ENCODE results near the gene HS3ST4.

Gene HS3ST4

GRCh38 chr16:25707553-25707952, 15.8 kb downstream of the HS3ST4 start:
- no peak overlapping the region for H3K4me3 ChIP-seq (ENCODE audit: low read depth, low read length)
- in situ Hi-C loops (cut with HindIII; ENCODE audit: low sequenced_read_pairs): no loop called here
- TF ChIP-seq CTCF (IDR thresholded peaks at IDR 0.05; ENCODE audit: low read depth, low read length, missing control alignments): no peak
- no peak for DNase-seq (ENCODE audit: low read depth)

- H3K4me3 ChIP-seq (ENCODE audit: low read depth, low read length): no peak overlapping the region
- in situ Hi-C loops (cut with HindIII; ENCODE audit: low sequenced_read_pairs): no loop called here
- DNase-seq (ENCODE audit: low read depth): no peak
- TF ChIP-seq CTCF (IDR thresholded peaks at IDR 0.05; ENCODE audit: low read depth, low read length, missing control alignments): no peak
Measured at GRCh38 chr16:25707982-25708583, 16.3 kb downstream of the HS3ST4 start.

- DNase-seq (ENCODE audit: low read depth): no peak
- no peak overlapping the region for H3K4me3 ChIP-seq (ENCODE audit: low read depth, low read length)
- in situ Hi-C loops (cut with HindIII; ENCODE audit: low sequenced_read_pairs): no loop called here
- no peak for TF ChIP-seq CTCF (IDR thresholded peaks at IDR 0.05; ENCODE audit: low read depth, low read length, missing control alignments)
Measured at GRCh38 chr16:25709213-25709612, 17.5 kb downstream of the HS3ST4 start.

- in situ Hi-C loops (cut with HindIII; ENCODE audit: low sequenced_read_pairs): no loop called here
- TF ChIP-seq CTCF (IDR thresholded peaks at IDR 0.05; ENCODE audit: low read depth, low read length, missing control alignments): no peak
- DNase-seq (ENCODE audit: low read depth): no peak
- no peak overlapping the region for H3K4me3 ChIP-seq (ENCODE audit: low read depth, low read length)
Measured at GRCh38 chr16:25713785-25714570, 22.2 kb downstream of the HS3ST4 start.

GRCh38 chr16:25716186-25716585, 24.4 kb downstream of the HS3ST4 start:
- in situ Hi-C loops (cut with HindIII; ENCODE audit: low sequenced_read_pairs): no loop called here
- no peak overlapping the region for H3K4me3 ChIP-seq (ENCODE audit: low read depth, low read length)
- DNase-seq (ENCODE audit: low read depth): no peak
- no peak for TF ChIP-seq CTCF (IDR thresholded peaks at IDR 0.05; ENCODE audit: low read depth, low read length, missing control alignments)

GRCh38 chr16:25721439-25721838, 29.7 kb downstream of the HS3ST4 start:
- no peak overlapping the region for H3K4me3 ChIP-seq (ENCODE audit: low read depth, low read length)
- in situ Hi-C loops (cut with HindIII; ENCODE audit: low sequenced_read_pairs): no loop called here
- DNase-seq (ENCODE audit: low read depth): no peak
- TF ChIP-seq CTCF (IDR thresholded peaks at IDR 0.05; ENCODE audit: low read depth, low read length, missing control alignments): no peak
